ENCODE measurements around the gene LYSET. TPM values are rescaled to one million over a fixed set of nuclear protein-coding genes. Genes with fewer than 3 reads are reported as not detected.

The LYSET gene
- total and polyA plus RNA-seq, 9 of the 15 experiments (the other 6 are each of a cell fraction or from before 2014, with no cell fraction given), result 7.6 to 36.6 (median 15.9) TPM

DNA sequence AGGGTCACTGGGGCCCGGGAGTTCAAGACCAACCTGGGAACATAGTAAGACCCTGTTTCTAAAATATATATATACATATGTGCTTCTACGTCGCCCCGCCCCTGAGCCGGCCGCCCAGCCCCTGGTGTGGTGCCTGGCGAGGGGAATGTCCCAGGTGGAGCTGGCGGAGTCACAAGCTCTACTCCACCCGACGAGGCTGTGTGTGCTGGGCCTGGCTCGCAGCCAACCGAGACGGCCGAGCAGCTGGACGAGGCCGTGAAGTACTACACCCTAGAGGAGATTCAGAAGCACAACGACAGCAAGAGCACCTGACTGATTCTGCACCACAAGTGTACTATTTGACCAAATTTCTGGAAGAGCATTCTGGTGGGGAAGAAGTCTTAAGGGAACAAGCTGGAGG is 47.3 kb upstream of the LYSET start (continued):
- TF ChIP-seq CHD7 (IDR thresholded peaks at IDR 0.05; ENCODE audit: low read depth, low read length) (no peak), SOX6 (IDR thresholded peaks at IDR 0.05) (no peak), NFE2 (IDR thresholded peaks at IDR 0.05; ENCODE audit: low read depth) (no peak), ARID3B (CRISPR knock-in tag; IDR thresholded peaks at IDR 0.05; ENCODE audit: borderline replicate concordance) (no peak), CTBP1 (IDR thresholded peaks at IDR 0.05; ENCODE audit: borderline replicate concordance) (peak; percentile 14; the same call in 1 of the 2 replicates), SRF (CRISPR knock-in tag; IDR thresholded peaks at IDR 0.05) (no peak), RBM22 (IDR thresholded peaks at IDR 0.05; ENCODE audit: low read depth, low read length, poor library complexity, severe bottlenecking) (no peak), HDGF (IDR thresholded peaks at IDR 0.05) (no peak), GATA2 (CRISPR knock-in tag; IDR thresholded peaks at IDR 0.05) (no peak), SMARCC2 (IDR thresholded peaks at IDR 0.05; ENCODE audit: low read depth) (no peak), ZNF551 (CRISPR knock-in tag; IDR thresholded peaks at IDR 0.05) (no peak), BHLHE40 (IDR thresholded peaks at IDR 0.05; ENCODE audit: low read length) (no peak)

Measured in K562 (cell line).